PFSK-1 (cell line): ENCODE results near the gene KCNH1.

ENCODE experiments used
- FOXP2 ChIP-seq: optimal IDR thresholded peaks from 2 replicates; pipeline ENCODE3; 2011; ENCODE audit warnings: borderline replicate concordance, control low read depth, inconsistent platforms; ENCODE audit not compliant: insufficient read depth; ENCODE audit errors: extremely low read length, extremely low read depth
- POLR2AphosphoS5 ChIP-seq: IDR thresholded peaks from 2 replicates; pipeline ENCODE4 v1.6.1; 2012; ENCODE audit warnings: low read depth, mild to moderate bottlenecking, control low read depth, low read length, moderate library complexity
- REST ChIP-seq, 2 experiments: IDR thresholded peaks; 2 replicates each; pipeline versions ENCODE4 v1.6.1 to v1.8.0; 2011 to 2012; ENCODE audit warnings: low read depth in 2 of 2, low read length in 2 of 2, control low read depth in 1 of 2, inconsistent platforms in 1 of 2, mild to moderate bottlenecking in 1 of 2, moderate library complexity in 1 of 2; ENCODE audit not compliant: insufficient read depth in 1 of 2
- SIN3A ChIP-seq: IDR thresholded peaks from 2 replicates; pipeline ENCODE4 v1.6.1; 2012; ENCODE audit warnings: mild to moderate bottlenecking, low read length, moderate library complexity, borderline replicate concordance; ENCODE audit not compliant: insufficient read depth
- TAF1 ChIP-seq: IDR thresholded peaks from 2 replicates; pipeline ENCODE4 v1.6.1; 2012; ENCODE audit warnings: low read length, control low read depth, borderline replicate concordance; ENCODE audit not compliant: insufficient read depth

DNA sequence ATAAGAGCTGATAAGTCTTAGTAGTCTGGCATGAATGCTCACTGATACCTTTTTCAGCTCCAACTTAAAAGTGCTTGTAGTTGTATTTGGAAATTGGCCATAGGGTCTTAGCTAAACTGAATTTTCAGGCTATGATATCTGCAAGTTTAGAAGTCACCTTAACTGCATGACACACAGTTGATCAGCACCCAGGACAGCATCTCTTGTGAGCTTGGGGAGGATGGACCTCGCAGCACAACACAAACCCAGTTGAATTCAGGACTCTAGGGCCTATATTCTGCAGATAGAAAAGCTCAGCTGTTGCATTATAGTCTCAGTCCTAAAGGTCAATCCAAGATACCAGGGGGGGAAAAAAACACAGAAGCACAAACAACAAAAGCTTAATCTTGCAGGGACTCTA is 394.3 kb downstream of the KCNH1 start:
- TF ChIP-seq REST (IDR thresholded peaks at IDR 0.05; ENCODE audit: insufficient read depth in 1 of 2, low read depth in 2 of 2, low read length in 2 of 2) (peak; percentile 47 to 89; a peak in 3 of 4 replicates), POLR2AphosphoS5 (no peak), FOXP2 (no peak), SIN3A (no peak), TAF1 (no peak)
